K562 (cell line): ENCODE results near the gene CDK14. TPM values are rescaled to one million over a fixed set of nuclear protein-coding genes. Genes with fewer than 3 reads are reported as not detected.

Experiments used
- COPS2 ChIP-seq: fragments of 450-650 bp; conservative IDR thresholded peaks from 2 replicates; pipeline ENCODE4 v1.6.1; 2016; ENCODE audit warnings: mild to moderate bottlenecking, moderate library complexity
- KLF16 ChIP-seq: IDR thresholded peaks from 2 replicates; pipeline ENCODE4 v1.6.1; 2016; ENCODE audit warnings: antibody characterized with exemption
- MGA ChIP-seq: fragments of 450-650 bp; IDR thresholded peaks from 2 replicates; pipeline ENCODE4 v1.6.1; 2016; ENCODE audit warnings: mild to moderate bottlenecking, moderate library complexity
- POLR2AphosphoS5 ChIP-seq: IDR thresholded peaks from 2 replicates; pipeline ENCODE4 v1.6.1; 2011; ENCODE audit warnings: mild to moderate bottlenecking, low read depth, low read length, moderate library complexity; ENCODE audit not compliant: control insufficient read depth, insufficient read depth
- RFX5 ChIP-seq: IDR thresholded peaks from 2 replicates; pipeline ENCODE4 v1.6.1; 2011; ENCODE audit warnings: low read depth, mild to moderate bottlenecking, improper control_type of control experiment, low read length
- ZNF583 ChIP-seq: fragments of 250-450 bp; sonication (Bioruptor Pico); IDR thresholded peaks from 2 replicates; pipeline ENCODE4 v1.4.0; 2020
- polyA plus RNA-seq, 8 experiments: library from polyadenylated mRNA; depleted of rRNA in 4 of 8; stranded (reverse) in 5 of 8; unstranded in 3 of 8; fragments of >200 nt; fragmentation: Nextera tagmentation in 2 of 8; fragmentation: Illumina TruSeq in 1 of 8; extraction: Ambion mirVana in 2 of 8; extraction: Trizol in 1 of 8; gene quantifications; 2 replicates each; pipeline versions ENCODE4 v1.2.1 to v1.2.3, GENCODE V29; 2011 to 2014; ENCODE audit warnings: inconsistent platforms in 1 of 8, missing spikeins in 1 of 8
- total RNA-seq, 7 experiments: library from RNA; depleted of rRNA in 6 of 7; stranded (reverse); fragments of >200 nt in 6 of 7; fragmentation: Illumina TruSeq in 2 of 7; extraction: Trizol in 2 of 7; gene quantifications; 2 replicates each; pipeline versions ENCODE4 v1.2.1 to v1.2.3, GENCODE V29; 2011 to 2021; ENCODE audit warnings: low replicate concordance in 1 of 7

Gene CDK14
- total and polyA plus RNA-seq, 9 of the 15 experiments (the other 6 are each of a cell fraction or from before 2014, with no cell fraction given) = 0.03 to 0.91 (median 0.16) TPM

GRCh38 chr7:90621125-90621746 lies 25.1 kb downstream of the CDK14 start (continued):
- TF ChIP-seq MGA (no peak), KLF16 (no peak), RFX5 (no peak), ZNF583 (CRISPR knock-in tag) (no peak), POLR2AphosphoS5 (no peak), COPS2 (no peak)
